ENCODE results near the gene ATMIN.

ATMIN gene

GRCh38 chr16:81067166-81067565, 31.5 kb downstream of the ATMIN start:
- no peak for DNase-seq (ENCODE audit: low read depth)

GRCh38 chr16:81069063-81069462, 33.4 kb downstream of the ATMIN start:
- DNase-seq (ENCODE audit: low read depth): no peak

GRCh38 chr16:81070979-81071378, 35.3 kb downstream of the ATMIN start:
- DNase-seq (ENCODE audit: low read depth): no peak

- no peak for DNase-seq (ENCODE audit: low read depth)
These were observed 36.2 kb downstream of the ATMIN start for GRCh38 chr16:81071805-81072204.

GRCh38 chr16:81073560-81074330, 38.1 kb downstream of the ATMIN start:
- DNase-seq (ENCODE audit: low read depth): no peak

- DNase-seq (ENCODE audit: low read depth): no peak
These were observed 41.0 kb downstream of the ATMIN start for GRCh38 chr16:81076566-81077075.

- peak; percentile 92 for DNase-seq (ENCODE audit: low read depth)
These were observed 41.7 kb downstream of the ATMIN start, which contains the start of gene C16orf46 for GRCh38 chr16:81077076-81077940. Gene C16orf46, minus strand, starts transcription at chr16:81077238. Its CDS starts 13,283 bp downstream, at chr16:81063955.

- no peak for DNase-seq (ENCODE audit: low read depth)
These were observed 44.6 kb downstream of the ATMIN start for GRCh38 chr16:81080233-81080632.

- DNase-seq (ENCODE audit: low read depth): no peak
These were observed 45.4 kb downstream of the ATMIN start for GRCh38 chr16:81081014-81081413.

GRCh38 chr16:81088836-81089235, 53.2 kb downstream of the ATMIN start:
- no peak for DNase-seq (ENCODE audit: low read depth)

- no peak for DNase-seq (ENCODE audit: low read depth)
These were observed 59.2 kb downstream of the ATMIN start for GRCh38 chr16:81094771-81095251.

GRCh38 chr16:81095653-81095952, 60.0 kb downstream of the ATMIN start:
- no peak for DNase-seq (ENCODE audit: low read depth)

- peak; percentile 96 for DNase-seq (ENCODE audit: low read depth)
These were observed 60.5 kb downstream of the ATMIN start, which contains the start of gene GCSH for GRCh38 chr16:81095953-81096714. Gene GCSH, minus strand, starts transcription at chr16:81096395. Its CDS starts 117 bp downstream, at chr16:81096278.

GRCh38 chr16:81096715-81097208, 61.1 kb downstream of the ATMIN start:
- no peak for DNase-seq (ENCODE audit: low read depth)

All from GM04504 (cell line).